Small intestine (tissue), 7 donors: ENCODE data around the gene FBXL20. TPM values are rescaled to one million over a fixed set of nuclear protein-coding genes. Genes with fewer than 3 reads are reported as not detected.

ENCODE experiments used
- DNase-seq, 2 donors: peaks; one replicate each; pipeline versions ENCODE4 v3.0.0 to v3.0.0-alpha.2; 2013
- FAIRE-seq: peaks from 2 replicates; lab custom pipeline; 2012; peaks lifted over from hg19 to GRCh38; lab: Jason Lieb, UNC
- H3K27ac ChIP-seq, 3 donors: one replicate each; pipeline ENCODE4 v1.5.1; 2013; ENCODE audit warnings: low read length in 2 of 3, mild to moderate bottlenecking in 2 of 3, control low read depth in 1 of 3, inconsistent platforms in 1 of 3, low read depth in 1 of 3, moderate library complexity in 1 of 3
- H3K27me3 ChIP-seq, 3 donors: one replicate each; pipeline ENCODE4 v1.6.1; 2013; ENCODE audit warnings: low read length in 3 of 3, inconsistent platforms in 1 of 3; ENCODE audit not compliant: control insufficient read depth in 3 of 3, insufficient read depth in 3 of 3
- H3K36me3 ChIP-seq, 3 donors: one replicate each; pipeline ENCODE4 v1.6.1; 2013; ENCODE audit warnings: low read length in 3 of 3, inconsistent platforms in 1 of 3, low read depth in 1 of 3, mild to moderate bottlenecking in 1 of 3, moderate library complexity in 1 of 3; ENCODE audit not compliant: control insufficient read depth in 3 of 3, insufficient read depth in 2 of 3
- H3K4me1 ChIP-seq, 3 donors: one replicate each; pipeline ENCODE4 v1.6.1; 2013; ENCODE audit warnings: low read length in 2 of 3, inconsistent platforms in 1 of 3, low read depth in 1 of 3, mild to moderate bottlenecking in 1 of 3, moderate library complexity in 1 of 3; ENCODE audit not compliant: control insufficient read depth in 3 of 3, insufficient read depth in 2 of 3
- H3K4me3 ChIP-seq, 3 donors: one replicate each; pipeline ENCODE4 v1.5.1; 2013; ENCODE audit warnings: low read length in 3 of 3, control low read depth in 1 of 3, inconsistent platforms in 1 of 3, low read depth in 1 of 3, mild to moderate bottlenecking in 1 of 3, moderate library complexity in 1 of 3
- H3K9me3 ChIP-seq, 2 donors: one replicate each; pipeline ENCODE4 v1.6.1; 2013; ENCODE audit warnings: low read depth in 1 of 2, low read length in 1 of 2; ENCODE audit not compliant: control insufficient read depth in 2 of 2, insufficient read depth in 1 of 2
- WGBS, 3 donors: extraction: QIAGEN DNeasy Blood & Tissue Kit; methylation state at CpG; one replicate each; pipeline ENCODE4 v1.1.7; 2013; 5-methylcytosine and 5-hydroxymethylcytosine counted together
- polyA plus RNA-seq, 4 donors: library from polyadenylated mRNA; stranded (reverse) in 3 of 4; unstranded in 1 of 4; fragments of 200-250 nt in 3 of 4; fragments of 120-200 nt in 1 of 4; gene quantifications; one replicate each; pipeline versions ENCODE4 v1.2.1 to v1.2.3, GENCODE V29; 2013
- donor health status: healthy with polysubstance abuse.
- donor health status: control.
- donor health status: control.
- donor health status: Bipolar disorder and iron deficiency.
- donor health status: healthy.

FBXL20 gene
- polyA plus RNA-seq, 4 donors = 1.9 to 10.4 (median 3.0) TPM

DNA sequence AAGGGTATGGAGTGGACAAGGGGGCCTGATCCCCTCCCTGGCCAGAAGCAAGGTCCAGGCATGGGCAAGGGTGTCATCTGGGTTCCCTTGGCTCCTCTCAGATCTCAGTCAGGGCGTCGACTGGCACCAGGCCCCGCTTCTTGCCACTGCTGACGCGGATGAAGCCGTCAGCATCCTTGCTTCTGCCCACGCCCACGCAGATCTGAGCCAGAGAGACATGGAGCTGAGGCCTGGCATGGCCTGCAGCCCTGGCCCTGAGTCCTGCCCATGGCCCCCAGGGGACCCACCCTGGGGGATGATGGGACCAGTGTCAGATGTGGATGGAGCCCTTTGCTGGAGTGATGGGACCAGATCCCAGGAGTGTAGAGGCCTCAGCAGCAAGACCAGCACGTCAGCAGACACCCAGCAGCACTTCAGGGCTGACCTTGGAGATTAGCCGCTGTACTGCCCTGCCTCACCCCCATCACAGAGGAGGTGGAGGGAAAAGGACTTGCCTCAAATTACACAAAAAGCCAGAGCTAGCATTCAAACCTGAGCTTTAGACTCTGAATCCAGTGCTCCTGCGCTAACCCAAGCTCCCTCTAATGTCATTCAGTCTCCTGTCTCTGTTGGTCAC lies 189.1 kb downstream of the FBXL20 start:
- H3K4me1 ChIP-seq = peaks cover 0 to 14% (median 0%) of the 10 kb centered on the region in 3 donors
- no peak overlapping the region for H3K27ac ChIP-seq
- H3K9me3 ChIP-seq = no peaks in the 10 kb centered on the region
- H3K27me3 ChIP-seq = peaks cover 0 to 68% (median 2%) of the 10 kb centered on the region in 3 donors
- H3K36me3 ChIP-seq = no peaks in the 10 kb centered on the region
- WGBS, 3 donors = 74 to 84% (median 74%) methylated on average over 11 of the region's 11 CpGs
- no peak for FAIRE-seq
- H3K4me3 ChIP-seq = no peak overlapping the region
- DNase-seq = no peak

DNA sequence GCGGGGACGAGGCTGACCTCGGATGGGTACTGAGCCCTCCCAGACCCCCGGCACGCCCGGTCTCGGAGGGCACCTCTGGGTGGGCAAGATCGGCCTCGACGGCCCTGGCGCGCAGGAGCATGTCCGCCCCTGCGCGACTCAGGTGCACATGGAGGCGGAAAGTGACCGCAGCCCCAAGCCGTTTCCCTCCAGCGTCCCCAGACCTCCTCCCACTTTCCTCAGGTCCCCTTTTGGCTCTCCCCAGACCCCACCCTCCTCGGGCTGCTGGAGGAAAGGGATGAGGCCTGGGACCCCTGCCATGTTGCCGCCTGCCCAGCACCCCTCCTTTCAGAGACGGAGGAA lies 191.4 kb downstream of the FBXL20 start:
- no peak for DNase-seq
- Histone ChIP-seq H3K4me3 (peak overlapping the region in 1 of 3 donors; percentile 30), H3K27ac (no peak overlapping the region), H3K9me3 (no peaks in the 10 kb centered on the region), H3K36me3 (peaks cover 0 to 7% (median 0%) of the 10 kb centered on the region in 3 donors), H3K27me3 (peaks cover 0 to 50% (median 2%) of the 10 kb centered on the region in 3 donors), H3K4me1 (peaks cover 0 to 14% (median 0%) of the 10 kb centered on the region in 3 donors)
- no peak for FAIRE-seq
- 9 to 23% (median 15%) methylated on average over 14 to 22 of the region's 22 CpGs for WGBS, 3 donors

DNA sequence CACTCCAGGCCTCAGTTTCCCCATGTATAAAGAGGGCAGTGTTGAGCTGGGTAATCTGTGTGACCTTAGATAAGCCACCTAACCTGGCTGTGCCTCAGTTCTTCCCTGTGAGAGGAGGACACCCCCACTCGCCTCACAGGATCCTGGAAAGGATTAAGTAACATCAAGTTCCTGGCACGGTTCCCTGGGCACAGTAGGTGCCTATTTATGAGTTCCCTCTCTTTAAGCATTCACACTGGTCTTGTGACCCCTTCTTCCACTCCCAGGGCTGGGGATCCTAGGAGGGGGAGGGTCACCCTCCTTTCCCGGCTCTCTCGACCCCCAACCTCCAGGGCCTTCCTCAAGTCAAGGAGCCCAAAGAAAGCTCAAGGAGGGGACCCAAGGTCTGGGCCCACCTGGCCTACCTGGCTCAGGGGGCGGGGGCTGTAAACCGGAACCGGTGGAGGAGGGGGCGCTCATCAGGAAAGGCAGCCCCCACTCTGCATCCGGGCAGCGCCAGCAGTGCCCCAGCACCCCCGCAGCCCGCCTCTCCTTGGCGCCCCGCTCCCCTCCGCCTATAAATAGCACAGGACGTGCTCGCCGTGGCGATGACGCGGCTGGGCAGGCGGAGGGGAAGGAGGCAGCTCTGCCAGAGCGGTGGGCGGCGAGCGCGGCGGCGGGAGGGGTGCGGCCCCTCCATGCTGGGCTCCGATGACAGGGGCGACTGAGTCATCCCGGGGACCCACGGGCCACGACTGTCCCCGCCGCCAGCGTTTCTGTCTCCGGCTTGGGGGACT lies 191.9 kb downstream of the FBXL20 start:
- Histone ChIP-seq H3K4me1 (peaks cover 0 to 14% (median 0%) of the 10 kb centered on the region in 3 donors), H3K27ac (no peak overlapping the region), H3K9me3 (no peaks in the 10 kb centered on the region), H3K36me3 (peaks cover 0 to 12% (median 0%) of the 10 kb centered on the region in 3 donors), H3K27me3 (peaks cover 0 to 45% (median 2%) of the 10 kb centered on the region in 3 donors), H3K4me3 (peak overlapping the region in 1 of 3 donors; percentile 30)
- DNase-seq = peak in 1 of 2 donors; percentile 56
- no peak for FAIRE-seq
- WGBS, 3 donors = 3 to 7% (median 7%) methylated on average over 20 to 39 of the region's 39 CpGs

DNA sequence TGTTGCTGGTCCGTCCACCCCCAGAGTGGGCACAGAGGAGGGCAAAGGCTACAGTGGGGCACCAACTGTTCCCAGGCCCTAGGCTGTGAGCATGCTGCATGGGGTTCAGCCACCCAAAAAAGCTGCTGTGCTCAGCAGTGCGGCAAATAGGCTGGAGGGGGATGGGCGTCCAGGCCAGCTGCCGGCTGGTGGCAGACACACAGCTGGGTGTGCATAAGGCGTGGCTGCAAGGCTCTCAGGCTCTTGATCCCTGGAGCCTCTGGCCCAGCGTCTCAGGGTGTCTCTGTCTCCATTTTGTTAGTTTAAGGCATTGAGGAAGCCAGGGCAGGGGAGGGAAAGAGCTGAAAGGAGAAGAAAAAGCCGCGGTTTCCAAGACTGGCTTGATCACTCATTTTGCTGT lies 192.5 kb downstream of the FBXL20 start:
- Histone ChIP-seq H3K4me1 (peaks cover 0 to 14% (median 0%) of the 10 kb centered on the region in 3 donors), H3K27ac (no peak overlapping the region), H3K4me3 (no peak overlapping the region), H3K36me3 (peaks cover 1 to 18% (median 3%) of the 10 kb centered on the region in 3 donors), H3K9me3 (no peaks in the 10 kb centered on the region), H3K27me3 (peaks cover 0 to 43% (median 2%) of the 10 kb centered on the region in 3 donors)
- FAIRE-seq (no peak), DNase-seq (peak in 1 of 2 donors; percentile 49)
- 29 to 36% (median 29%) methylated on average over 8 of the region's 8 CpGs for WGBS, 3 donors

DNA sequence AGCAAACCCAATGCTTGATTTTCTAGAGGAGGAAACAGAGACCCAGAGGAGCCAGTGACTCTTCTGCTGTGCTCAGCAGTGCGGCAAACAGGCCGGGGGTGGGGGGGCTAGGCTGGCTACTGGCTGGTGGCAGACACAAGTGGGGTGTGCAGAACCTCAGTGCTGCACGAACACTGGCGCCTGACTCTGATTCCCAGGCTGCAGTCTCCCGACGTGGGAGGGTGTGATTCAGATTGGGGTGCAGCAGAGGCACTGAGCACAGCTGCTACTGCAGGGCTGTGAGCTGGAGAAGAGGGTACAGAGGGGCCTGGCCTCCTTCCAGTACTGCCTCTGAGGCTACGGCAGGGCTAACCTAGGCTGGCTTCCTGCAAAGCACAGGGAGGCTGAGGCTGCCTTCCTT lies 193.3 kb downstream of the FBXL20 start:
- H3K27ac ChIP-seq = no peak overlapping the region
- peaks cover 0 to 41% (median 2%) of the 10 kb centered on the region in 3 donors for H3K27me3 ChIP-seq
- H3K4me3 ChIP-seq = no peak overlapping the region
- peaks cover 0 to 14% (median 0%) of the 10 kb centered on the region in 3 donors for H3K4me1 ChIP-seq
- DNase-seq (no peak), FAIRE-seq (no peak)
- 40 to 63% (median 48%) methylated on average over 7 of the region's 7 CpGs for WGBS, 3 donors
- H3K36me3 ChIP-seq = peaks cover 5 to 26% (median 8%) of the 10 kb centered on the region in 3 donors
- H3K9me3 ChIP-seq = no peaks in the 10 kb centered on the region

DNA sequence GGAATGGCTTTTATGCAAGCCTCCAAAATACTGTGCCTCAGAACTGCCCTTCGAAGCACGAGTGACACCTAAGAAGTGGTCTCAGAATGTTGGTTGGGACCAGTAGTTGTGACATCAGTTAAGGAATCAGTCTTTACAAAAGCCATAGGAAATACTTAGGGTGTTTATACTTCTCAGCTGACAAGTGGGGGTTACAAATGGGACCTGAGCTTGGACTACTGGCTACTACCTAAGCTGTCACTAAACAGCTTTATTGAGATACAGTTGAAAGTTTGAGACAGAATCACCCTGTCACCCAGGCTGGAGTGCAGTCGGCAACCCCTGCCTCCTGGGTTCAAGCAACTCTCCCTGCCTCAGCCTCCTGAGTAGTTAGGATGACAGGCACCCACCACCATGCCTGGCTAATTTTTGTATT lies 196.3 kb downstream of the FBXL20 start:
- WGBS, 3 donors = 75 to 86% (median 79%) methylated on average over 3 of the region's 3 CpGs
- Histone ChIP-seq H3K27me3 (peaks cover 0 to 18% (median 2%) of the 10 kb centered on the region in 3 donors), H3K36me3 (peaks cover 13 to 49% (median 13%) of the 10 kb centered on the region in 3 donors), H3K9me3 (no peaks in the 10 kb centered on the region), H3K27ac (no peak overlapping the region), H3K4me1 (peaks cover 0 to 22% (median 5%) of the 10 kb centered on the region in 3 donors), H3K4me3 (no peak overlapping the region)
- FAIRE-seq (no peak), DNase-seq (no peak)

DNA sequence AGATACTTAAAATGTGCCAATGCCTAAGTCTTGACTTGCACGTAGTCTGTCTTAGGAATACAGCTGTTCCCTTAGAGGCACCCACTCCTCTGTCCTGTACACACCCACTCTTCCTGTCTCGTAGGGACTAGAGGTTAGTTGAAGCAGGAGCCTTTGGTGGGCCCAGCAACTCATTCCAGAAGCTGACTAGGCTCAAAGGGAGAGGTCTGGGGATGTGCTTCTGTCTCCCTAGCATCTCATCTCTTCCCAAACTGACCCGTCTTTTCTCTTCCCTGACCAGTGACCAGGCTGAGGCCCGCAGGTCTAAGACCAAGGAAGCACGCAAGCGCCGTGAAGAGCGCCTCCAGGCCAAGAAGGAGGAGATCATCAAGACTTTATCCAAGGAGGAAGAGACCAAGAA lies 197.2 kb downstream of the FBXL20 start:
- Histone ChIP-seq H3K27me3 (peaks cover 0 to 9% (median 2%) of the 10 kb centered on the region in 3 donors), H3K36me3 (peaks cover 13 to 49% (median 13%) of the 10 kb centered on the region in 3 donors), H3K4me3 (no peak overlapping the region), H3K27ac (no peak overlapping the region), H3K9me3 (no peaks in the 10 kb centered on the region), H3K4me1 (peaks cover 0 to 17% (median 5%) of the 10 kb centered on the region in 3 donors)
- no peak for FAIRE-seq
- WGBS, 3 donors = 85 to 89% (median 87%) methylated on average over 8 of the region's 8 CpGs
- DNase-seq = no peak
